DMS114 treated with DMSO at 0.1 percent for 48 hours (cell line): ENCODE measurements around the gene SLC12A9.

Experiments
- DNase-seq: peaks from one replicate; lab custom pipeline; 2025; ENCODE audit not compliant: unreplicated experiment; lab: John Stamatoyannopoulos, UW

The SLC12A9 gene

DNA sequence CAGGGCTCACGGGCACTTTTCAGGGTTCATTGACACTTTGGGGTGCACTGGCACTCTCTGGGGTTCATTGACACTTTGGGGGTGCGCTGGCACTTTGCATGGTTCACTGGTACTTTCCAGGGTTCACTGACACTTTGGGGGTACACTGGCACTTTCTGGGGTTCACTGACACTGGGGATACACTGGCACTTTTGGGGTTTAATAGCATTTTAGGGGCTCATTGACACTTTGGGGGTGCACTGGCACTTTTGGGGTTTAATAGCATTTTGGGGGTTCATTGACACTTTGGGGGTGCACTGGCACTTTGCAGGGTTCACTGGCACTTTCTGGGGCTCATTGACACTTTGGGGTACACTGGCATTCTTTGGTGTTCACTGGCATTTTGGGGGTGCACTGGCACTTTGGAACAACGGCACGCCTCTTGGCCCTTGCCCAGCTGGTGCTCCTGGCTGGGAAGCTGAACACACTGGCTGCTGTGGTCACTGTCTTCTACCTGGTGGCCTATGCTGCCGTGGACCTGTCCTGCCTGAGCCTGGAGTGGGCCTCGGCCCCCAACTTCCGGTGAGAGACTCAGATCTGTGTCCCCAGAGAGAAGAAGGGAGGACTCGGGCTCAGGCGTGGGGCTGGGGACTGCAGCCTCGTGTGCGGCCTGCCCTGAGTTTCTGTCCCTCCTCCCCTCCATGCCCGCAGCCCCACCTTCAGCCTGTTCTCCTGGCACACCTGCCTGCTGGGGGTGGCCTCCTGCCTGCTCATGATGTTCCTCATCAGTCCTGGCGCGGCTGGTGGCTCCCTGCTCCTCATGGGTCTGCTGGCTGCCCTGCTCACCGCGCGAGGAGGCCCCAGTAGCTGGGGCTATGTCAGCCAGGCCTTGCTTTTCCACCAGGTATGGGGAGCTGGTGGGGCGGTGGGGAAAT lies 8.4 kb downstream of the SLC12A9 start:
- DNase-seq: no peak

DNA sequence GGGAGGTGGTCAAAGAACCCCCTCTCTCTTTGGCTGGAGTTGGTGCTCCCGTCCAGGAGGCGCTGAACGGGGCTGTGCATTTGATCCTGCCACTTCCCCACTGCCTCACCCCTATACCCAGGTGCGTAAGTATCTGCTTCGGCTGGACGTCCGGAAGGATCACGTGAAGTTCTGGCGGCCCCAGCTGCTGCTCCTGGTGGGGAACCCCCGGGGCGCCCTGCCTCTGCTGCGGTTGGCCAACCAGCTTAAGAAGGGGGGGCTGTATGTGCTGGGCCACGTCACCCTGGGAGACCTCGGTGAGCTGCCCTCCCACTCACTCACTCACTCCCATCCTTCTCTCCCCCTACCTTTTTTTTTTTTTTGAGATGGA lies 9.1 kb downstream of the SLC12A9 start:
- no peak for DNase-seq

DNA sequence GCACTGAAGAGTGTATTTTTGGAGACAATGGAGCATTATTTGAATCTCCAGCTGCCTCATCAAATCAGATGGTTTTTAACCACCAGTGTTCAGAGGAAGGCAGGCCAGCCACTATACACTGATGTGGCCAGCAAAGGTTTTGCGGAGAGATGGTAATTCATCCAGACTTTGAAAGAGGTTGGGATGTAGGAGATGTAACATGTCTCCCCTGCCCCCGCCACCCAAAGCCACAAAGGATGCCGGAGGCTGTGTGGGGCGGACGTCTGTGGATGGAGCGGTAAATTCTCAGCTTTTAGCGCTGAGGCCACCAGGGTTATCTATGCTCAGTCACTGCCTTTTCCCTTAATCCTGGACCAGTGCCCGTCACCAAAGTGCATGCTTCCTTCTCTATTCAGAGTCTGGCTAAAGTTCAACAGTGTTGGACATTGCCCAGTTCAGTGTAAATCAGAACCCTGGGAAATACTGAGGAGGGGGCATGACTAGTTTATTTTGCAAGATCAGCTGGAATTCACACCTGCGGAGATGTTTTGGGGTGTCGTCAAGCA lies 11.0 kb downstream of the SLC12A9 start:
- no peak for DNase-seq

DNA sequence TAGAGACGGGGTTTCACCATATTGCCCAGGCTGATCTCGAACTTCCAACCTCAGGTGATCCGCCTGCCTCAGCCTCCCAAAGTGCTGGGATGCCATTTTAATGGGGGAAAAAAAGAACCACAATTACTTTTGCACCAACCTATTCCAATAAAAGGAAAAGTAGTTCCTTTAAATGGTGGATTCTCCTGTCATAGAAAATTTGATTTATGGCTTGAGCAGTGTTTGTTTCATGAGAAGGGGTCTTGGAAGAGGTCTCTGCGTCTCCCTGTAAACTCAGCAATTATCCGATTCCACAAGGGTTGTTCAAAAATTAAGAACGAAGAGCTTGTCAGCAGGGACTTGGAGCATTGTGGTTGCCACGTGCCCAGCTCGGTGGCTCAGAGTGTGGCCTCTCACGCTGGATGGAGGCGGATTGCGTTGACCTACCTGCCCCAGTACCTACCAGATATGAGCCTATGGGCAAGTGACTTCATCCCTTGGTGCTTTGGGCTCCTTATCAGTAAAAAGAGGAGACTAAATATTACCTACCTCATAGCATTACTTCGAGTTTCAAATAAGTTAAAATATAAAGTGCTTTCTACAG lies 11.8 kb downstream of the SLC12A9 start:
- no peak for DNase-seq

DNA sequence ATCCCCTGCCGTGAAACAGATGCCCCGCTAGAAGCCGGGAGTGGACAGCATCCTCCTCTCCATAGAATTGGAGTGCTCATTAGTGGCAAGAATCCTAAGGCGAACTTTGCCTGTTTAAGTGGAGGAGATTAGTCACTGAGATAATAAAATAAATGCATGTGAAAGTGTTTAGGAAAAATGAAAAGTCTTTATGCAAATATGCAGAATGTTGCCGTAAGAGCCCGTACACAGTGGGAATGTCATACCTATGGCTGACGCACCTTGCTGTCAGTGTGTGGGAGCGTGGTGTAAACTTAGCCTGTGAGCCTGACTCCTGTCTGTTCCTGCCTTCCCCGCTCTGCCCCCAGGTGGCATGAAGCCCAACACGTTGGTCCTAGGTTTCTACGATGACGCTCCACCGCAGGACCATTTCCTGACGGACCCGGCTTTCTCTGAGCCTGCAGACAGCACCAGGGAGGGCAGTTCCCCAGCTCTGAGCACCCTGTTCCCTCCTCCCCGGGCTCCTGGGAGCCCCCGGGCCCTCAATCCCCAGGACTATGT lies 12.9 kb downstream of the SLC12A9 start:
- no peak for DNase-seq

DNA sequence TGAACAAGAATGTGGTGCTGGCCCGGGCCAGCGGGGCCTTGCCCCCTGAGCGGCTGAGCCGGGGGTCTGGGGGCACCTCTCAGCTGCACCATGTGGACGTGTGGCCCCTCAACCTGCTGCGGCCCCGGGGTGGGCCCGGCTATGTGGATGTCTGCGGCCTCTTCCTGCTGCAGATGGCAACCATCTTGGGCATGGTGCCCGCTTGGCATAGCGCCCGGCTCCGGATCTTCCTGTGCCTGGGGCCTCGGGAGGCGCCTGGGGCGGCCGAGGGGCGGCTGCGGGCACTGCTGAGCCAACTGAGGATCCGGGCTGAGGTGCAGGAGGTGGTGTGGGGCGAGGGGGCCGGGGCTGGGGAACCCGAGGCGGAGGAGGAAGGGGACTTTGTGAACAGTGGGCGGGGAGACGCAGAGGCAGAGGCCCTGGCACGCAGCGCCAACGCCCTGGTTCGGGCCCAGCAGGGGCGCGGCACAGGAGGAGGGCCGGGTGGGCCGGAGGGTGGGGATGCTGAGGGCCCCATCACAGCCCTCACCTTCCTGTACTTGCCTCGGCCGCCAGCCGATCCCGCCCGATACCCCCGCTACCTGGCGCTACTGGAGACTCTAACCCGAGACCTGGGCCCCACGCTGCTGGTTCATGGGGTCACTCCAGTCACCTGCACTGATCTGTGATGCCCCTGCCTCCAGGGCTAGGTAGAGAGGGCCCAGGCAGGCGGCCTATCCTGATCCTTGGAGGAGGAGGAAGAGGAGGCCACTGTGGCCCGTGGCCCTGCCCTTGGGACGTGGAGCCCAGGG lies 13.6 kb downstream of the SLC12A9 start:
- no peak for DNase-seq

DNA sequence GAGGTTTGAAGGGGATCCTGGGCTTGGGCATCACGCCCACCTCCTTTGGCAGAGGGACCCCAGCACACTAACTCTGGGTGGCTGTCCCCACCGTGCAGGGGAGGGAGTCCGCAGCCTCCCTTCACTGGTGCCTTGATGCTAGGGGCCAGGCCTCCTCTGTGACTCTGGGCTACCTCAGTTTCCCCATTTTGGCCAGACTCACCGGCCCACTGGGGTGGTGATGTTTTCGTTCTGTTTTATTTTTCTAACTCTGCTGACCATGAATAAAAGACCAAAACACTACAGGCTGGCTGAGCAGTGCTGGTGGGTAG lies 14.2 kb downstream of the SLC12A9 start:
- DNase-seq: no peak

DNA sequence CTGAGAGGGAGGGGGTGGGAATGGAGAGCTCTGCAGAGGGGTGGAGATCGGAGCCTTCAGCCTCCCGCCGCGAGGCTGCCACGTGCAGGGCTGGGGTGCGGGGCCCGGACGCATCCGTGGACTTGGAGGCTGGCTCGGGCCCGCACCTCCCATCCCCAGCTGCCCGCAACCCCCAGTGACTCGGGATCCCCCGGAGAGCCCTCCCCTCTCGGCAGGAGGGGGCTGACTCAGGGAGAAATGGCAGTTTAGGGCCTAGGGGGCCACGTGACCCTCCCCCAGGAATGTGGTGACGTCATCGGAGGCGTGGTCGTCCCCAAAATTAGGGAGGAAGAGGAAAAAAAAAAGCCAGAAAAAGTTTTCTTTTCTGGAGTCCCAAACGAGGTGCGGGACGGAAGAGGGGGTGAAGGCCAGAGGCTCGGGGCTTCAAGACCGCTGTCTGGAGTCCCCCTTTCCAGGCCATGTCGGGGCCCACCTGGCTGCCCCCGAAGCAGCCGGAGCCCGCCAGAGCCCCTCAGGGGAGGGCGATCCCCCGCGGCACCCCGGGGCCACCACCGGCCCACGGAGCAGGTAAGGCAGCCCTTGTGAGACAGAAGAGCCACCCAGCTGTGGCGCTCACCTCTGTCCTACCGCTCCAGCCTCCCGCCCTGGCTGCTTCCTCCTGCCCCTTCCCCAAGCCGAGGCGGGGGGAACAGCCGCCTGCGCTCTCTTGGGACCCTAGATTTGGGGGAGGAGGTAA lies 14.7 kb downstream of the SLC12A9 start, which contains the start of gene TRIP6:
Gene TRIP6, plus strand, starts transcription at position 348 of the 736 bp plus-strand sequence. Its CDS starts 111 bp downstream, at position 459.
- DNase-seq: no peak

DNA sequence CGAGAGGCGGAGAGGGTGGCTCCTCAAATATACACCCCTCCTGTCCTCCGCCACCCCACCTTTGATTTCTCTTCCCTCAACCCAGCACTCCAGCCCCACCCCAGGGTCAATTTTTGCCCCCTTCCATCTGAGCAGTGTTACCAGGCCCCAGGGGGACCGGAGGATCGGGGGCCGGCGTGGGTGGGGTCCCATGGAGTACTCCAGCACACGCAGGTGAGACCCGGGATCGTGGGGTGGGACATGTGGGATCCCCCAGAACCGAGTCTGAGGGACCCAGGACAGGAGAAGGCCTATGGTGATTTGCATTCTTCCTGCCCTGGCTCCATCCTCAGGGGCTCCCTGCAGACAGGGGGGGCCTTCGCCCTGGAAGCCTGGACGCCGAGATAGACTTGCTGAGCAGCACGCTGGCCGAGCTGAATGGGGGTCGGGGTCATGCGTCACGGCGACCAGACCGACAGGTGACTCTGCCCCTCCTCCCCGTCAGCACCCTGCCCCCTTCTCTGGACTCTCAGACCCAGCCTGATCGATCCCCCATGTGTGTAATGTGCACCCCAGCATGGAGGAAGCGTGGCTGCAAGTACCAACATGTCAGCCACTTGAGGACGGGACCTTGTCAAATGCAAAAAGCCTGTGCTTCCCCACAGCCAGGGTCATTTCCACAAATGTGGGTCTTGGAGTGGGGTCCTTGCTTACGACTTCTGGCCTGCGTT lies 15.4 kb downstream of the SLC12A9 start:
- DNase-seq: no peak

DNA sequence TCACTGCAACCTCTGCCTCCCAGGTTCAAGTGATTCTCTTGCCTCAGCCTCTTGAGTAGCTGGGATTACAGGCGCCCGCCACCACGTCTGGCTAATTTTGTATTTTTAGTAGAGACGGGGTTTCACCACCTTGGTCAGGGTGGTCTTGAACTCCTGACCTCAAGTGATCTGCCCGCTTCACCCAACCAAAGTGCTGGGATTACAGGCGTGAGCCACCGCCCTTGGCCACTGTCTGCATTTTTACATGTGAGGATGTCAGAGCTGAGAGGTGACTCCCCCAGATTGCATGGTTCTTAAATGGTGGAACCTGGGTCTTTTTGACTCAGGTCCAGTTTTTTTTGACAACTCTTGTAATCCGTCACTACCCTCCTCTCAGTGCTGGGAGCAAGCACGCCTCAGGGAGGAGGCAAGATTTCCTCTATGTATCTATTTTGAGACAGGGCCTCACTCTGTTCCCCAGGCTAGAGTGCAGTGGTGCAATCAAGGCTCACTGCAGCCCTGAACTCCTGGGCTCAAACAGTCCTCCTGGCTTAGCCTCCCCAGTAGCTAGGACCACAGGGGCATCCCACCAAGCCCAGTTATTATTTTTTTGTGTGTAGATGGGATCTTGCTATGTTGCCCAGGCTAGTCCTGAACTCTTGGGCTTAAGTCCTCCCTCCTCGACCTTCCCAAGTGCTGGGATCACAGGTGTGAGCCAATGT lies 21.2 kb downstream of the SLC12A9 start:
- no peak for DNase-seq

DNA sequence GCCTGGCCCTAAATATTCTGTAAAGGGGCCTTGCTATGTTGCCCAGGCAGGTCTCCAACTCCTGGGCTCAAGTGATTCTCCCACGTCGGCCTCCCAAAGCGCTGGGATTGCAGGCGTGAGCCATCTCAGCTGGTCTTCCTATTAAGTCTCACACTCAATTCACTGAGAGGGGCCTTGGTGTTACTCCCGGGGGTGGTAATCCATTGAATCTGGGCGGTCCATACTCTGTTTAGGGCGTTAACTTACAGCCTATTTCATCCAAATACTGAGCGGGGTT lies 21.7 kb downstream of the SLC12A9 start:
- DNase-seq: no peak

DNA sequence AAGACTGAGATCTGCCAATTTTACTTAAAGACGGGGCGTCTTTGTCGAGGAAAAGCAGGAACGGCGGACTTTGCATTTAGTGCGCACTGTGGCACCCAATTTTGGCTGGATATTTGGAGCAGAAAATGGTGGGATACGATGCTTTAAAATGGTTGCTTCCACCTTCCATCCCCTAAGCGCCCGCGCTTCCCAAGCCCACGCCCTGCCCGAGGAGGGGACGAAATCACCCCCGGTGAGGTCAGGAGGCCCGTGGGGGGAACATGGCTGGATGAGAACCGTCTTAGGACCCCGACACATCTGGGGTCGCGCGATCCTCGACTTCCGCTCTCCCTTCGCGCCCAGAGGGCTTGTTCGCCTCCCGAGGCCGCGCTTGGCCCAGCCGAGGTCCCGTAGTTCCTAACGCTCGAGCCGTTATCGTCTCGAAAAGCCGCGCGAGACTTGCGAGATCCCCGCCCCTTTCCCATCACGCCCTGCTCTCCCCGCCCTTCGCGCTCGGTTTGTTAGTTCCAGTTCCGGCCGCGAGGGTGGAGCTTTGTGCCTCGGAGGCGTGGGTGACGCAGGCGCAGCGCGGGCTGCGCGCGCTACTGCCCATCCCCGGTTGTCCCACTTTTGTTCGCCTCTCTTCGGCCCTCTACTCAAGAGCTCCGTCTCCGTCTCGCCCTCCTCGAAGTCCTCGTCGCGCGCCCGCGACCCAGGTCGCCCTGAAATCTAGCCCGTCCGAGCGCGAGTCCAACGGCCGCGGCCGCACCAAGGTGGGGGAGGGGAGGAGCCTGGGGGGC lies 22.3 kb downstream of the SLC12A9 start, which contains the start of gene SRRT:
Gene SRRT, plus strand, starts transcription at position 527 of the 779 bp plus-strand sequence. CDS start 488 bp downstream, outside the sequence.
- DNase-seq: peak; percentile 95

DNA sequence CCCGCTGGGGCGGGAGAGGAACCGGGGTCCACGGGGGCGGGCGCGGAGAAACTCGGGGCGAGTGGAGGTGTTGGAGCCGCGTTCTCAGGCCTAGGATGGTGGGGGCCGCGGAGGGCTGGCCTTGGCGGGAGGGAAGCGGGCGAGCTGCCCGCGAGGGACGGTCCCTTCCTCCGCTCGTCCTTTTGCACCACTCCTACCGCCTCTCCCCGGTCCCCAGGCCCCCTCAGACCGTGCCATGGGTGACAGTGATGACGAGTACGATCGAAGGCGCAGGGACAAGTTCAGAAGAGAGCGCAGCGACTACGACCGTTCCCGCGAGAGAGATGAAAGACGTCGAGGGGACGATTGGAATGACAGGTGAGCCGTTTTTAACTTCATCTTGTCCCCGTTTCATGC lies 22.8 kb downstream of the SLC12A9 start:
- DNase-seq: no peak

DNA sequence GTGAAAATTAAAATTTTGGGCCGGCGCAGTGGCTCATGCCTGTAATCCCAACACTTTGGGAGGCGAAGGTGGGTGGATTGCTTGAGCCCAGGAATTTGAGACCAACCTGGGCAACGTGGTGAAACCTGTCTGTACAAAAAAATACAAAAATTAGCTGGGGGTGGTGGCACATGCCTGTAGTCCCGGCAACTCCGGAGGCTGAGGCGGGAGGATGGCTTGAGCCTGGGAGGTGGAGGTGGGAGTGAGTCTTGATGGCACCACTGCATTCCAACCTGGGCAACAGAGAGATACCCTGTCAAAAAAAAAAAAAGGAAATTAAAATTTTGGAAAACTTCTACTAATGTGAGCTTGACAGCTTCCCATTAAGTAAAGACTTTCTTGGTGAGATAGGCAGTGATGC lies 25.5 kb downstream of the SLC12A9 start:
- no peak for DNase-seq

DNA sequence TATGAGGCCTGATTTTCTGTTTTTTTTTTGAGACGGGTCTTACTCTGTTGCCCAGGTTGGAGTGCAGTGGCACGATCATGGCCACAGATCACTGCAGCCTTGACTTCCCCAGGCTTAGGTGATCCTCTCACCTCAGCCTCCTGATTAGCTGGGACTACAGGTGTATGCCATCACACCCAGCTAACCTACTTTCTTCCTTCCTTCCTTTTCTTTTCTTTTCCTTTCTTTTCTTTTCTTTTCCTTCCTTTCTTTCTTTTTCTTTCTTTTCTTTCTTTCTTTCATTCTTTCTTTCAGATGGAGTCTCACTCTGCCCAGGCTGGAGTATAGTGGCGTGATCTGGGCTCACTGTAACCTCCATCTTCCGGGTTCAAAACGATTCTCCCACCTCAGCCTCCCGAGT lies 26.2 kb downstream of the SLC12A9 start:
- DNase-seq: no peak

DNA sequence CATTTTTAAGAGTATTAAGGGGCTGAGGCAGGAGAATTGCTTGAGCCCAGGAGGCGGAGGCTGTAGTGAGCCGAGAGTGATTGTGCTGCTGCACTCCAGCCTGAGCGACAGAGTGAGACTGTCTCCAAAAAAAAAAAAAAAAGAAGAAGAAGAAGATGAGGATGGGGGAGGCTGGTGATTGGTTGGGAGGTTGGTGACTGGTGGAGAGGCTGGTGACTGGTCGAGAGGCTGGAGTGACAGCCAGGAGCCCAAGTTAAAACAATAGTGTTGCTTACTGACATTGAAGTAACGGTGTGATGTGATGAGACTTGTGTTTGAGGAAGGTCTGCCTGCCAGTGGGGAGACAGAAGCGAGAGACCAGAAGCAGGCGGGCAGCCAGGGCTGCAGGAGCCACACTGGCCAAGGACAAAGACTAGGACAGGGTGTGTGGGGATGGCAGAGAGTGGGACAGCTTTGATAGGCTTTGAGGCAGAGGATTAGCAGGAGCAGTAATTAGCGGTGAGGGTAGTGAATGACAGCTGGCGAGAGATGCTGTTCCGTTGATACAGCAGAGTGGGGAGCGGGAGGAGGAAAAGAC lies 27.3 kb downstream of the SLC12A9 start:
- no peak for DNase-seq

DNA sequence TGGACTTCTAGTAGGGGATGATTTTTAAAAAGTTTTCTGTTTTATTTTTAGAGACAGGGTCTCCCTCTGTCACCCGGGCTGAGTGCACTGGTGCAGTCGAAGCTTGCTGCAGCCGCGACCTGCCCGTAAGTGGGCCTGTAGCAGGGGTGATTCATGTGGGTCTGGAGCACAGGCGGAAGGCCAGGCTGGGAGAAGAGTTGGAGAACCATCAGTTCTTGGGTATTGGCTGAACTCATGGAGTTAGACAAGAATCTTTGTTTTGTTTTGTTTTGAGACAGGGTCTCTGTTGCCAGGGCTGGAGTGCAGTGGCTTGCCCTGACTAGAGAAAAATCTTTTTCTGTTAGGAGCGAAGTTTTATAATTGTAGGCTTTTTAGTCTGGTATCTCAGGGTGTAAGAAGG lies 28.1 kb downstream of the SLC12A9 start:
- no peak for DNase-seq

DNA sequence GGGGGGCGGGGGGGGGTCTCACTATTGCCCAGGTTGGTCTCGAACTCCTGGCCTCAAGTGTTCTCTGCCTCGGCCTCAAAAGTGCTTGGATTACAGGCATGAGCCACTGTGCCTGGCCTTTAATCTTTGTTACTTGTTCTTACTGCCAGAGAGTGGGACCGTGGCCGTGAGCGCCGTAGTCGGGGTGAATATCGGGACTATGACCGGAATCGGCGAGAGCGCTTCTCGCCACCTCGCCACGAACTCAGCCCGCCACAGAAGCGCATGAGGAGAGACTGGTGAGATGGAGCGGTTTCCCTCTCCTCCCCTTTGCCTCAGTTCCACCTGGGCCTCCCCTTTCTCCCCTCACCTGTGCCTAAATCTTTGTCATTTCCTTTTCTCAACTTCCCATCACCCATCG lies 28.6 kb downstream of the SLC12A9 start:
- DNase-seq: no peak
